IPS-11a (cell line): ENCODE results near the gene CDC42BPA.
"Not testable (repeated sequence)": the region's sequence is repeated elsewhere in the genome, so short reads cannot be mapped to it uniquely, and the experiment has no call there.

Source experiments
- H3K4me3 ChIP-seq: one replicate; pipeline ENCODE4 v1.5.1; 2013; ENCODE audit warnings: low read depth, low read length, control low read depth

Gene CDC42BPA

DNA sequence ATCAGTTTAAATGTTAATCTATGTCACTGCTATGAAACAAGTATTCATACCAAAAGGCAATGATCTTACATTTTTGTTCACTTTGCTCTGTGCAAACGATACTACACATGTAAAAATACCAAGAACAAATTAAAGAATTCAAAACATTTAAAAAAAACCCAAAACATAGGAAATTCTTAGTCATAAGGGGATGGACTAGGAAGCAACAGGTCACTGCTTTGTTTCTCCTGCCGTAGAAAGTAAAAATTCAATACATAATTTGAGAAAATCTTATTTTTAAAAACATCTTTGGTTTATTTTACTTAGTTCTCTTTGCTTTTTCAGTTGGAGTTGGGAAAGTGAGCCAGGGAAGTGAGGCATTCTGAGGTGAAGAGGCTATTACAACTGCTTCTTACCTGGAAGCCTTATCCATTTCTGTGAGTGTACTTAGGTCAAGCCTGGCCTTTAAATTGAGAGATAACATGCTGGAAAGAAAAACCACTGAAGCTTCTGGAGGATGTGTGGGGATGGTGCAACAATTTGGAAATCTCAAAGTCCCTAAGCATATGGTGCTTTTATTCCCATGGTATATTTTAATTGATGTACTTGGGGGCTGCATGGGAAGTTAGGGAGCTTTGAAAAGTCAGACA lies 183.5 kb downstream of the CDC42BPA start:
- H3K4me3 ChIP-seq, result no peak overlapping the region

- not testable (repeated sequence) for H3K4me3 ChIP-seq
Observed at GRCh38 chr1:227132695-227133094, 185.6 kb downstream of the CDC42BPA start.

GRCh38 chr1:227131193-227131592 lies 187.1 kb downstream of the CDC42BPA start:
- no peak overlapping the region for H3K4me3 ChIP-seq

- H3K4me3 ChIP-seq, result no peak overlapping the region
Observed at GRCh38 chr1:227127891-227128290, 190.4 kb downstream of the CDC42BPA start.

- no peak overlapping the region for H3K4me3 ChIP-seq
Observed at GRCh38 chr1:227125929-227126545, 192.3 kb downstream of the CDC42BPA start.

DNA sequence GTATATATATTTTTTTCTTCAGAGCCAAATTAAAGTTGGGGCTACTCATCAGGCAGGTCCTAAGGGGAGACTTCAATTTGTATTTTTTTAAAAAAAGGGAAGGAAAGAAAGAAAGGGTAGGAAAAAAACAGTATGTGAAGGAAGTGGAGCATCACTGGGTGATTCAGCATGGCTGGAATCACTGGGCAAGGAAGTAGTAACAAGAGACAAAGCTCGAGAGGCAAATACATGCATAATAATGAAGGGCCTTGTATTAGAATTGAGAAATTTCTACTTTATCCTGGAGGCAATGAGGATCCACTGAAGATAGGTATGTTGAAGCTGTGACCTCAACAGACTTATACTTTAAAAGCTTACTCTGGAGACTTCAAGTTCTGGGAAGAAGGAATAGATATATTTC lies 193.8 kb downstream of the CDC42BPA start:
- H3K4me3 ChIP-seq, result no peak overlapping the region

DNA sequence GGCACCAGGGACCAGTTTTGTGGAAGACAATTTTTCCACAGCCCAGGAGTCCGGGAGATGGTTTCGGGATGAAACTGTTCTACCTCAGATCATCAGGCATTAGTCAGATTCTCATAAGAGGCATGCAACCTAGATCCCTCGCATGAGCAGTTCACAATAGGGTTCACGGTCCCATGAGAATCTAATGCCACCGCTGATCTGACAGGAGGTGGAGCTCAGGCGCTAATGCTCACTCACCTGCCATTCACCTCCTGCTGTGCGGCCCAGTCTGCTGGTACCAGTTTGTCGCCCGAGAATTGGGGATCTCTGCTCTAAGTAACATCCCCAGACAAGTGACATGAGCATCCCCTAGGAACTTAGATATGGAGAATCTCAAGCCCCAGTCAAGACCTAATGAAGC lies 197.5 kb downstream of the CDC42BPA start:
- H3K4me3 ChIP-seq, result no peak overlapping the region

DNA sequence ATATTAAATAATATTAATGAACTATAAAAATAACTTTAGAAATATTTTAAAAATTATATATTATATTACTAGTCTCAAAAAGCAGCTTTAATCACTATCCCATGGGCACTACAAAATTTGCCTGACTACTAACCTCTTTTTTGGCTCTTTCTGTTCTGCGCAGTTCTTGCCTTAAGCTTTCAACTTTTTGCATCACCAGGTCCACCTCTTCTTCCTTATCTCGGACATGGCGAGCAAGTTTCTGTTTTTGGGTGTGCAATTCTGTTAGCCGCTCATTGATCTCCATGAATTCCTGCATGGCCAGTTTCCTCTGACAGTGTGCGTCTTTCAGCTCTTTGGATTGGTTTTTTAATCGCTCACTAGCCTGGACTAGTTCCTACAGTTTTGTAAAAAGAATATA lies 205.8 kb downstream of the CDC42BPA start:
- H3K4me3 ChIP-seq, result no peak overlapping the region

- no peak overlapping the region for H3K4me3 ChIP-seq
Observed at GRCh38 chr1:227111782-227112181, 206.5 kb downstream of the CDC42BPA start.

GRCh38 chr1:227105291-227105690 lies 213.0 kb downstream of the CDC42BPA start:
- not testable (repeated sequence) for H3K4me3 ChIP-seq

GRCh38 chr1:227102056-227102455 lies 216.2 kb downstream of the CDC42BPA start:
- no peak overlapping the region for H3K4me3 ChIP-seq

GRCh38 chr1:227094249-227094966 lies 223.9 kb downstream of the CDC42BPA start:
- H3K4me3 ChIP-seq, result no peak overlapping the region

GRCh38 chr1:227093309-227093708 lies 225.0 kb downstream of the CDC42BPA start:
- H3K4me3 ChIP-seq, result no peak overlapping the region

- H3K4me3 ChIP-seq, result no peak overlapping the region
Observed at GRCh38 chr1:227092069-227092468, 226.2 kb downstream of the CDC42BPA start.

- no peak overlapping the region for H3K4me3 ChIP-seq
Observed at GRCh38 chr1:227086636-227087035, 231.7 kb downstream of the CDC42BPA start.

- no peak overlapping the region for H3K4me3 ChIP-seq
Observed at GRCh38 chr1:227082999-227083746, 235.1 kb downstream of the CDC42BPA start.

- no peak overlapping the region for H3K4me3 ChIP-seq
Observed at GRCh38 chr1:227077783-227078182, 240.5 kb downstream of the CDC42BPA start.

DNA sequence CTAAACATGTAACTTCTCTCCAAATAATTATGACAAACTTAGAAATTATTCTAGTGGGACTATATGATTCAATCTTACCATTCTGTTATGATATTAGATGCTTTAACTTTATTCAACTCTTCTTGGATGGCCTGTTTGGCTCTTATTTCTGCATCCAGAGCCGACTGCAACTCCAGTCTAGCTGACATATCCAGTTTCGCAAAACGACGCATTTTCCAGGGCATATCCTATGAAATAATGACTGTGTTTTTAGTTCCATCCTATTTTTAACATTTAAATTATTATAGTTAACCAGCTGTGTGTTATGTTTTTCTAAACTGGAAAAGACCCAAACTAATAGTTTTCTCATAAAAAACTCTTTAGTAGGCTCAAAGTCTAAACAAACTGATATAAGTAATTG lies 244.5 kb downstream of the CDC42BPA start:
- H3K4me3 ChIP-seq, result no peak overlapping the region

DNA sequence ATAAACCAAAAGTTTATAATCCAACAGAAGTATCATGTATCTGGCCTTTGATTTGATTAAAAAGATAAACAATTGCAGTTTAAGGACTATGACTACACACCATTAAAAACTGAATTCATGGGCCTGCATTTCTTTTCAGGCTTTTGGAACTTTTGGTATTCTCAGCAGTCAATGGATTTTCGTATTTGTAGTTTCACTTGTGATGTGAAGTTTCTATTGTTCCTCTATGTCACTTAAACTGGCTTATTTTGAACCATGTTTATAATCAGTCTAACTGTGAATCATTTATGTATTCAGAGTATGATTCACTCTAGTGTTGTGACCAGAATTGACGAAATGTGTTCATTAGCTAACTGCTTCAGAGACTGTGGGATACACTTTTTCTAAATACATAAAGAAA lies 245.3 kb downstream of the CDC42BPA start:
- H3K4me3 ChIP-seq, result no peak overlapping the region

- H3K4me3 ChIP-seq, result no peak overlapping the region
Observed at GRCh38 chr1:227071895-227072587, 246.3 kb downstream of the CDC42BPA start.
